Measurements from ENCODE around the gene TRIP13. TPM values are rescaled to one million over a fixed set of nuclear protein-coding genes. Genes with fewer than 3 reads are reported as not detected.

Gene TRIP13
- total and polyA plus RNA-seq, 2 of the 4 experiments (the other 2 are of a cell fraction), result 17.1 to 35.5 TPM

- Histone ChIP-seq H2AK9ac (replicated peaks; ENCODE audit: low read depth, low read length, poor library complexity) (no peak overlapping the region), H3K27ac (ENCODE audit: insufficient read depth, low read length) (no peak overlapping the region), H2BK120ac (ENCODE audit: low read depth, low read length) (no peak overlapping the region), H4K91ac (ENCODE audit: insufficient read depth, low read depth, low read length) (no peak overlapping the region), H3K4ac (ENCODE audit: low read depth, low read length) (no peak overlapping the region), H3K4me1 (ENCODE audit: control insufficient read depth, insufficient read depth, low read length) (no peaks in the 10 kb centered on the region), H2BK5ac (ENCODE audit: low read depth, low read length, poor library complexity, severe bottlenecking) (no peak overlapping the region), H3K9me1 (ENCODE audit: insufficient read depth, low read length) (peaks cover 10% of the 10 kb centered on the region), H3K9me3 (ENCODE audit: control insufficient read depth, insufficient read depth, low read length) (no peaks in the 10 kb centered on the region), H4K20me1 (ENCODE audit: insufficient read depth, low read length) (peaks cover 19% of the 10 kb centered on the region), H2BK20ac (ENCODE audit: low read depth, low read length) (no peak overlapping the region), H4K8ac (ENCODE audit: low read depth in 2 of 2, low read length in 2 of 2) (no peak overlapping the region), H3K14ac (replicated peaks; ENCODE audit: low read depth, low read length) (no peak overlapping the region), H3K4me2 (ENCODE audit: low read depth, low read length) (no peak overlapping the region), H2AK5ac (ENCODE audit: low read depth, low read length) (no peak overlapping the region), H2BK15ac (ENCODE audit: low read depth, low read length) (no peak overlapping the region), H3K36me3 (ENCODE audit: control insufficient read depth, insufficient read depth, low read length) (peaks cover 22% of the 10 kb centered on the region), H3K23ac (ENCODE audit: low read depth, low read length) (no peak overlapping the region), H3K4me3 (ENCODE audit: insufficient read depth, low read depth, low read length) (no peak overlapping the region), H3K79me1 (ENCODE audit: low read depth in 1 of 2, low read length in 2 of 2) (peaks cover 0 to 4% of the 10 kb centered on the region in 2 experiments; a peak in 1 of 4 replicates), H4K5ac (ENCODE audit: low read depth, low read length) (no peak overlapping the region), H3K18ac (ENCODE audit: low read depth, low read length) (no peak overlapping the region), H2AFZ (replicated peaks; ENCODE audit: low read length, poor library complexity) (no peak overlapping the region), H3K9ac (ENCODE audit: low read depth, low read length) (no peak overlapping the region), H3K56ac (ENCODE audit: extremely low read depth, insufficient read depth, low read length) (no peak overlapping the region), H3K27me3 (ENCODE audit: control insufficient read depth, insufficient read depth, low read length) (no peaks in the 10 kb centered on the region)
- POLR2A ChIA-PET (ENCODE audit: unreplicated experiment), result no interaction called here
- TF ChIP-seq RAD21 (IDR thresholded peaks at IDR 0.05; ENCODE audit: low read length) (no peak), MXI1 (IDR thresholded peaks at IDR 0.05; ENCODE audit: borderline replicate concordance, low read depth, low read length) (no peak), MAFK (IDR thresholded peaks at IDR 0.05; ENCODE audit: low read depth, low read length) (no peak), CHD1 (IDR thresholded peaks at IDR 0.05; ENCODE audit: low read depth, low read length) (no peak), RFX5 (IDR thresholded peaks at IDR 0.05; ENCODE audit: low read depth, low read length) (no peak), RCOR1 (IDR thresholded peaks at IDR 0.05; ENCODE audit: insufficient replicate concordance, low read length) (no peak), ELK1 (IDR thresholded peaks at IDR 0.05; ENCODE audit: borderline replicate concordance, low read depth, low read length) (no peak), NFE2L2 (IDR thresholded peaks at IDR 0.05; ENCODE audit: low read depth, low read length) (no peak), CTCF (conservative IDR thresholded peaks at IDR 0.05; ENCODE audit: low read depth, low read length) (no peak), USF2 (IDR thresholded peaks at IDR 0.05; ENCODE audit: low read depth, low read length) (no peak), CEBPB (IDR thresholded peaks at IDR 0.05; ENCODE audit: low read depth, low read length) (no peak), POLR2A (IDR thresholded peaks at IDR 0.05; ENCODE audit: low read depth, low read length) (no peak), SMC3 (IDR thresholded peaks at IDR 0.05; ENCODE audit: low read depth, low read length) (no peak), MAZ (IDR thresholded peaks at IDR 0.05; ENCODE audit: borderline replicate concordance, low read depth, low read length) (no peak)
- no peak for ATAC-seq (ENCODE audit: low read depth)
- CTCF ChIA-PET, result no interaction called here
- no peak for DNase-seq
- no TSS peak for BruUV-seq (replicated peaks)
- intact Hi-C loops (cut with micrococcal nuclease), result no loop called here
- dilution Hi-C loops (cut with HindIII; ENCODE audit: low sequenced_read_pairs, unreplicated experiment), result no loop called here
- in situ Hi-C loops (cut with MboI; ENCODE audit: low sequenced_read_pairs), result no loop called here
- 79% methylated on average over 8 of the region's 16 CpGs; no CpG with 5 or more reads in 1 of the 2 experiments for WGBS, 2 experiments (ENCODE audit: extremely low coverage in 2 of 2, insufficient read length in 1 of 2)
These were observed 32.8 kb upstream of the TRIP13 start for GRCh38 chr5:859798-860296.

All from IMR-90 (cell line).